B cell (primary cell): Measurements from ENCODE around the gene S100G. TPM values are rescaled to one million over a fixed set of nuclear protein-coding genes. Genes with fewer than 3 reads are reported as not detected.

Experiments used
- ATAC-seq: fragments of 200-7000 bp; cut with Tn5 transposase; one replicate; pipeline ENCODE4 v1.10.0; 2021; ENCODE audit warnings: low read depth, mild to moderate bottlenecking, moderate number of reproducible peaks, moderate library complexity
- CTCF ChIA-PET: fragments of 350-600 bp; sonication (Branson Sonifier 250); formaldehyde crosslinking; loops from one replicate; lab custom pipeline; 2021; ENCODE audit warnings: antibody characterized with exemption, inconsistent platforms; lab: Charles Lee
- POLR2A ChIA-PET: fragments of 350-600 bp; sonication (Branson Sonifier 250); formaldehyde crosslinking; loops from one replicate; lab custom pipeline; 2021; ENCODE audit warnings: antibody characterized with exemption; lab: Charles Lee
- DNase-seq: peaks from one replicate; pipeline ENCODE4 v3.0.0; 2013
- H2AFZ ChIP-seq: 2 replicates; pipeline ENCODE4 v1.6.1; 2012; ENCODE audit warnings: mild to moderate bottlenecking, low read depth, low read length; ENCODE audit not compliant: insufficient read depth, poor library complexity, severe bottlenecking
- H3K27ac ChIP-seq, 2 donors: 1 replicate in 1 of 2; 2 replicates in 1 of 2; pipeline ENCODE4 v1.5.1; 2012 to 2013; ENCODE audit warnings: low read length in 2 of 2, mild to moderate bottlenecking in 2 of 2, moderate library complexity in 1 of 2
- H3K27me3 ChIP-seq, 4 experiments: fragments of 200-600 bp in 1 of 4; sonication (generic) in 1 of 4; replicated peaks in 1 of 4; 1 replicate in 2 of 4; 2 replicates in 2 of 4; pipeline versions ENCODE4 v1.6.1 to v1.7.0; 2013 to 2016; ENCODE audit warnings: low read length in 3 of 4, mild to moderate bottlenecking in 2 of 4, mixed read lengths in 1 of 4, moderate library complexity in 1 of 4; ENCODE audit not compliant: insufficient read depth in 4 of 4, control insufficient read depth in 3 of 4; ENCODE audit errors: control extremely low read depth in 1 of 4
- H3K36me3 ChIP-seq, 2 experiments: replicated peaks in 1 of 2; 1 replicate in 1 of 2; 2 replicates in 1 of 2; pipeline versions ENCODE4 v1.6.1 to v1.7.1; 2013; ENCODE audit warnings: low read length in 1 of 2; ENCODE audit not compliant: insufficient read depth in 2 of 2, control insufficient read depth in 1 of 2; ENCODE audit errors: control extremely low read depth in 1 of 2, extremely low read depth in 1 of 2
- H3K4me1 ChIP-seq, 2 donors: fragments of 200-600 bp in 1 of 2; sonication (generic) in 1 of 2; 1 replicate in 1 of 2; 2 replicates in 1 of 2; pipeline versions ENCODE4 v1.5.1 to v1.6.1; 2013 to 2017; ENCODE audit warnings: low read length in 2 of 2; ENCODE audit not compliant: control insufficient read depth in 2 of 2, insufficient read depth in 2 of 2
- H3K4me2 ChIP-seq: replicated peaks from 2 replicates; pipeline ENCODE3; 2012; ENCODE audit warnings: mild to moderate bottlenecking, low read depth, low read length; ENCODE audit not compliant: poor library complexity, severe bottlenecking
- H3K4me3 ChIP-seq, 5 experiments: fragments of 200-600 bp in 1 of 5; sonication (generic) in 1 of 5; 1 replicate in 3 of 5; 2 replicates in 2 of 5; pipeline versions ENCODE4 v1.5.1 to v1.7.0; 2011 to 2016; ENCODE audit warnings: low read length in 4 of 5, mild to moderate bottlenecking in 4 of 5, low read depth in 2 of 5, control low read depth in 1 of 5, moderate library complexity in 1 of 5; ENCODE audit not compliant: insufficient read depth in 1 of 5; ENCODE audit errors: control extremely low read depth in 1 of 5, extremely low read depth in 1 of 5
- H3K79me2 ChIP-seq: fragments of 200-600 bp; sonication (generic); one replicate; pipeline ENCODE4 v1.6.0; 2016; ENCODE audit warnings: low read length; ENCODE audit not compliant: control insufficient read depth, insufficient read depth
- H3K9ac ChIP-seq: fragments of 200-600 bp; sonication (generic); 2 replicates; pipeline ENCODE4 v1.6.1; 2017; ENCODE audit warnings: mild to moderate bottlenecking, low read length, moderate library complexity
- H3K9me3 ChIP-seq, 3 donors: one replicate each; pipeline versions ENCODE4 v1.6.1 to v1.7.1; 2013; ENCODE audit warnings: low read length in 2 of 3; ENCODE audit not compliant: control insufficient read depth in 2 of 3, insufficient read depth in 1 of 3; ENCODE audit errors: control extremely low read depth in 1 of 3
- H4K20me1 ChIP-seq: 2 replicates; pipeline ENCODE4 v1.6.0; 2012; ENCODE audit warnings: mild to moderate bottlenecking, low read length; ENCODE audit not compliant: insufficient read depth, control insufficient read depth, poor library complexity, severe bottlenecking
- H3K27ac Mint-ChIP-seq: one replicate; pipeline ENCODE4 v1.8.0; 2021; ENCODE audit warnings: mixed read lengths
- H3K27me3 Mint-ChIP-seq: one replicate; pipeline ENCODE4 v1.8.0; 2021; ENCODE audit warnings: mixed read lengths
- H3K4me1 Mint-ChIP-seq: one replicate; pipeline ENCODE4 v1.8.0; 2021; ENCODE audit warnings: mixed read lengths
- H3K4me3 Mint-ChIP-seq: one replicate; pipeline ENCODE4 v1.8.0; 2021; ENCODE audit warnings: mixed read lengths
- H3K9me3 Mint-ChIP-seq: one replicate; pipeline ENCODE4 v1.8.0; 2022; ENCODE audit warnings: mixed read lengths; ENCODE audit not compliant: insufficient read depth
- EZH2 ChIP-seq: IDR thresholded peaks from 2 replicates; pipeline ENCODE4 v1.6.1; 2012; ENCODE audit warnings: borderline replicate concordance, low read depth, mild to moderate bottlenecking, moderate library complexity, low read length; ENCODE audit not compliant: insufficient read depth, poor library complexity, severe bottlenecking
- WGBS: methylation state at CpG from one replicate; pipeline ENCODE4 v1.1.5; 2013; ENCODE audit warnings: missing lambda C conversion rate; ENCODE audit not compliant: insufficient coverage; 5-methylcytosine and 5-hydroxymethylcytosine counted together
- intact Hi-C: fragments of 100-400 bp; cut with micrococcal nuclease; formaldehyde crosslinking; loops from one replicate; pipeline ENCODE4 v1.10.0; 2022
- polyA plus RNA-seq: library from polyadenylated mRNA; depleted of rRNA; stranded (reverse); fragments of >200 nt; gene quantifications from 2 replicates; pipeline ENCODE4 v1.2.3, GENCODE V29; 2012
- total RNA-seq, 2 donors: library from RNA; stranded (reverse); fragments of 120-200 nt in 1 of 2; gene quantifications; 1 replicate in 1 of 2; 2 replicates in 1 of 2; pipeline versions ENCODE4 v1.2.3 to v1.2.4, GENCODE V29; 2013 to 2022
- TF ChIP-seq, protein P1 (sequence below): fragments of 200-600 bp; IDR thresholded peaks from one replicate; pipeline ENCODE4 v1.8.0; 2022; ENCODE audit warnings: antibody characterized with exemption, mild to moderate bottlenecking

Gene S100G
- total and polyA plus RNA-seq, 2 donors (not counting 1 experiment from before 2014, with no cell fraction given), result not detected

DNA sequence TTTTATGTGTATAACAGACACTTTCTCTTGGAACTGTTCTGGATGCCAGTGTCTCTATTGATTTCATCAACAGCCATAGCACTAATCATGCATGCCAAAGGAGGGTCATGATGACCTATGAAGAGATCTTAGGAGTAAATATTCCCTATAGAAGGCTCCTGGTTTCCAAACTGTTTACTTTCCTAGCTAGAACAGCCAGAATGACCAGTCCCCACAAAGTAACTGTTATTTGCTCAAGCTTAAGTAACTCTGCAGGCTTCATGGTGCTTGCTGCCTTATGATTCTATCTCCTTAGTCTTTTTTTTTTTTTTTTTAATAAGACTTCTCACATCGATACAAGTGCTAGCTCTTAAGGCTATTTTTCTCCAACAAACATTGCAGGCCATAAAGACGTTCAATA lies 12.4 kb downstream of the S100G start:
- Histone ChIP-seq H3K36me3 (no peaks in the 10 kb centered on the region), H3K4me3 (no peak overlapping the region)
- WGBS, result no CpG with 5 or more reads among the region's 2 CpGs

DNA sequence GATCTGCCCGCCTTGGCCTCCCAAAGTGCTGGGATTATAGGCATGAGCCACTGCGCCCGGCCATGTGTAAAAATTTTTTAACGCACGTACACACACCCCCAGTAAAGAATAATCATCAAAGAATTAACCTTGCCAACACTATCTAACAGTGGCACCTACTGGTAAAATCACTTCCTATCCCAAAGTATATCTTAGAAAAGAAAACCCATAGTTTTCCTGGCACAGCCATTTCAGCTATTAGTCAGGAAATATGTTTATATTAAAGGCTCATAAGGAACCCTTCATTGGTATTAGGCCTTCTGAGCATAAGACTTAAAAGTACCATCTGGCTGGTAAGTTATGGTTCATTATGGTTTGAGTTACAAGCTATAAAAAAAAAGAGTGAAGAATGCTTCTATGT lies 14.1 kb downstream of the S100G start:
- no peak for ATAC-seq
- Histone ChIP-seq H3K27ac (no peak overlapping the region), H3K4me2 (no peak overlapping the region), H3K4me1 (no peaks in the 10 kb centered on the region), H3K79me2 (no peaks in the 10 kb centered on the region), H3K9me3 (no peaks in the 10 kb centered on the region), H3K27me3 (no peaks in the 10 kb centered on the region), H3K9ac (no peak overlapping the region), H3K36me3 (no peaks in the 10 kb centered on the region), H4K20me1 (no peaks in the 10 kb centered on the region), H3K4me3 (no peak overlapping the region), H2AFZ (no peak overlapping the region)
- no CpG with 5 or more reads among the region's 5 CpGs for WGBS
- H3K9me3 Mint-ChIP-seq, result no peaks in the 10 kb centered on the region
- no peak for TF ChIP-seq EZH2
- TF ChIP-seq, protein P1, sequence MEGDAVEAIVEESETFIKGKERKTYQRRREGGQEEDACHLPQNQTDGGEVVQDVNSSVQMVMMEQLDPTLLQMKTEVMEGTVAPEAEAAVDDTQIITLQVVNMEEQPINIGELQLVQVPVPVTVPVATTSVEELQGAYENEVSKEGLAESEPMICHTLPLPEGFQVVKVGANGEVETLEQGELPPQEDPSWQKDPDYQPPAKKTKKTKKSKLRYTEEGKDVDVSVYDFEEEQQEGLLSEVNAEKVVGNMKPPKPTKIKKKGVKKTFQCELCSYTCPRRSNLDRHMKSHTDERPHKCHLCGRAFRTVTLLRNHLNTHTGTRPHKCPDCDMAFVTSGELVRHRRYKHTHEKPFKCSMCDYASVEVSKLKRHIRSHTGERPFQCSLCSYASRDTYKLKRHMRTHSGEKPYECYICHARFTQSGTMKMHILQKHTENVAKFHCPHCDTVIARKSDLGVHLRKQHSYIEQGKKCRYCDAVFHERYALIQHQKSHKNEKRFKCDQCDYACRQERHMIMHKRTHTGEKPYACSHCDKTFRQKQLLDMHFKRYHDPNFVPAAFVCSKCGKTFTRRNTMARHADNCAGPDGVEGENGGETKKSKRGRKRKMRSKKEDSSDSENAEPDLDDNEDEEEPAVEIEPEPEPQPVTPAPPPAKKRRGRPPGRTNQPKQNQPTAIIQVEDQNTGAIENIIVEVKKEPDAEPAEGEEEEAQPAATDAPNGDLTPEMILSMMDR, result no peak
- no peaks in the 10 kb centered on the region for H3K27me3 Mint-ChIP-seq
- no peak for DNase-seq
- ChIA-PET CTCF (no interaction called here), POLR2A (no interaction called here)
- intact Hi-C loops, result no loop called here
- H3K4me1 Mint-ChIP-seq, result no peaks in the 10 kb centered on the region
- H3K4me3 Mint-ChIP-seq, result no peak overlapping the region
- no peak overlapping the region for H3K27ac Mint-ChIP-seq

More for the DNA sequence above, 12.4 kb downstream of the S100G start:
- POLR2A ChIA-PET, result no interaction called here
- ATAC-seq (no peak), DNase-seq (no peak)
- Histone ChIP-seq H2AFZ (no peak overlapping the region), H3K9me3 (no peaks in the 10 kb centered on the region), H3K27ac (no peak overlapping the region), H3K79me2 (no peaks in the 10 kb centered on the region), H3K27me3 (no peaks in the 10 kb centered on the region), H3K4me1 (no peaks in the 10 kb centered on the region), H4K20me1 (no peaks in the 10 kb centered on the region), H3K4me2 (no peak overlapping the region), H3K9ac (no peak overlapping the region)
- H3K27ac Mint-ChIP-seq, result no peak overlapping the region
- no peaks in the 10 kb centered on the region for H3K9me3 Mint-ChIP-seq
- CTCF ChIA-PET, result no interaction called here
- intact Hi-C loops, result no loop called here
- H3K4me1 Mint-ChIP-seq, result no peaks in the 10 kb centered on the region
- H3K27me3 Mint-ChIP-seq, result no peaks in the 10 kb centered on the region
- no peak overlapping the region for H3K4me3 Mint-ChIP-seq
- TF ChIP-seq EZH2, result no peak
- TF ChIP-seq, protein P1, result no peak
